Pulmonary artery endothelial cell (primary cell): ENCODE data around the gene ZNF527. TPM values are rescaled to one million over a fixed set of nuclear protein-coding genes. Genes with fewer than 3 reads are reported as not detected.

ENCODE experiments used
- total RNA-seq: library from RNA; depleted of rRNA; stranded (reverse); fragments of >200 nt; gene quantifications from 2 replicates; pipeline ENCODE4 v1.2.3, GENCODE V29; 2014

ZNF527 gene
- total RNA-seq, 1 donor from 2014 or later, result 4.0 TPM

Other genes starting within 250 kb of the ZNF527 start
- gene ZNF585A, start 198.4 kb upstream of the ZNF527 start, total RNA-seq, result 6.9 and 11.7 TPM in 2 replicates
- 10.7 and 16.7 TPM in 2 replicates for gene ZNF585B, start 160.6 kb upstream of the ZNF527 start, total RNA-seq
- 3.0 and 6.3 TPM in 2 replicates for gene ZNF383, start 152.9 kb upstream of the ZNF527 start, total RNA-seq
- 4.3 and 7.3 TPM in 2 replicates for gene ZNF569, start 96.3 kb downstream of the ZNF527 start, total RNA-seq
- gene ZNF570, start 98.3 kb downstream of the ZNF527 start, total RNA-seq, result 5.9 and 9.6 TPM in 2 replicates
- gene ZNF793, start 135.8 kb downstream of the ZNF527 start, total RNA-seq, result 0.13 and 2.0 TPM in 2 replicates
- 1.6 and 2.9 TPM in 2 replicates for gene ZNF571, start 223.7 kb downstream of the ZNF527 start, total RNA-seq
- 0.13 and 0.42 TPM in 2 replicates for gene ZNF540, start 223.8 kb downstream of the ZNF527 start, total RNA-seq